Measurements from ENCODE around the gene LCTL.

Gene LCTL

GRCh38 chr15:66566963-66567531 lies 1.2 kb upstream of the LCTL start:
- DNase-seq (ENCODE audit: low read depth): peak; percentile 7

GRCh38 chr15:66565141-66565641 lies 607 bp downstream of the LCTL start:
- no peak for DNase-seq (ENCODE audit: low read depth)

- DNase-seq (ENCODE audit: low read depth): no peak
Observed at GRCh38 chr15:66564136-66565041, 1.4 kb downstream of the LCTL start.

- DNase-seq (ENCODE audit: low read depth): no peak
Observed at GRCh38 chr15:66563566-66564110, 2.2 kb downstream of the LCTL start.

- DNase-seq (ENCODE audit: low read depth): no peak
Observed at GRCh38 chr15:66563126-66563525, 2.7 kb downstream of the LCTL start.

- no peak for DNase-seq (ENCODE audit: low read depth)
Observed at GRCh38 chr15:66560856-66561525, 4.8 kb downstream of the LCTL start.

- no peak for DNase-seq (ENCODE audit: low read depth)
Observed at GRCh38 chr15:66558271-66558670, 7.5 kb downstream of the LCTL start.

GRCh38 chr15:66555685-66556084 lies 10.1 kb downstream of the LCTL start:
- no peak for DNase-seq (ENCODE audit: low read depth)

- no peak for DNase-seq (ENCODE audit: low read depth)
Observed at GRCh38 chr15:66545255-66545654, 20.5 kb downstream of the LCTL start.

- DNase-seq (ENCODE audit: low read depth): no peak
Observed at GRCh38 chr15:66542896-66543295, 22.9 kb downstream of the LCTL start.

GRCh38 chr15:66535056-66535455 lies 30.7 kb downstream of the LCTL start:
- no peak for DNase-seq (ENCODE audit: low read depth)

GRCh38 chr15:66524838-66525237 lies 41.0 kb downstream of the LCTL start:
- no peak for DNase-seq (ENCODE audit: low read depth)

- no peak for DNase-seq (ENCODE audit: low read depth)
Observed at GRCh38 chr15:66523926-66524325, 41.9 kb downstream of the LCTL start.

- DNase-seq (ENCODE audit: low read depth): no peak
Observed at GRCh38 chr15:66515901-66516322, 49.9 kb downstream of the LCTL start.

GRCh38 chr15:66514586-66514985 lies 51.2 kb downstream of the LCTL start:
- no peak for DNase-seq (ENCODE audit: low read depth)

- no peak for DNase-seq (ENCODE audit: low read depth)
Observed at GRCh38 chr15:66508293-66508883, 57.4 kb downstream of the LCTL start.

GRCh38 chr15:66505818-66506217 lies 60.0 kb downstream of the LCTL start:
- DNase-seq (ENCODE audit: low read depth): no peak

GRCh38 chr15:66505430-66505811 lies 60.4 kb downstream of the LCTL start:
- DNase-seq (ENCODE audit: low read depth): no peak

GRCh38 chr15:66504563-66505429 lies 61.0 kb downstream of the LCTL start, which contains the start of the genes RPL4 and ZWILCH:
TSS of gene RPL4 (minus strand) at chr15:66504855. CDS start at chr15:66504790, 65 bp downstream.
TSS of gene ZWILCH (plus strand) at chr15:66505326. CDS start at chr15:66505339, 13 bp downstream.
- DNase-seq (ENCODE audit: low read depth): peak; percentile 56

GRCh38 chr15:66503780-66504562 lies 61.8 kb downstream of the LCTL start:
- no peak for DNase-seq (ENCODE audit: low read depth)
